Measurements from ENCODE around the gene EXOC4.

DNA sequence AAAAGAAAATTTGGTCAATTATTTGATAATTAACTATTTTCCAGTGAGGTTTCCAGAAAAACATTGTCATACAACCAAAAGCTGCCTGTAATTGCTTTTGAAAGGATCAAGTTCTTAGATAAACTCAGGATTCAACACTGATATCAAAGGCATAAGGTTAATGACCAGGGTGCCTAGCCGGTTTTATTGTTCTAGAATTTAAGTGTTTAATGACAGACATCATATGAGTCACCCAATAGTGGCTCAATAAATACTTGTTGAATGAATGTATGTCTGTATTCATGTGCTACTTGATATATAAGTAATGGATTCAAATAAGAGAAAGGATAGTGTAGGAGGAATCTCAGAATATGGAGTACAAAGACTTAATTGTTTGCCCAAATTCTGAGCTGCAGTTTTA lies 678.2 kb downstream of the EXOC4 start:
- TF ChIP-seq ZNF274 (IDR thresholded peaks at IDR 0.05; ENCODE audit: borderline replicate concordance, extremely low read depth, low read length) (no peak), POLR2A (IDR thresholded peaks at IDR 0.05; ENCODE audit: control extremely low read depth in 1 of 2, low read depth in 2 of 2, low read length in 2 of 2) (no peak), GABPA (IDR thresholded peaks at IDR 0.05; ENCODE audit: borderline replicate concordance, insufficient read depth, low read length) (no peak), POLR2AphosphoS5 (IDR thresholded peaks at IDR 0.05; ENCODE audit: low read depth, low read length) (no peak), YY1 (IDR thresholded peaks at IDR 0.05; ENCODE audit: low read depth, low read length) (no peak), TEAD4 (IDR thresholded peaks at IDR 0.05; ENCODE audit: low read depth, low read length) (no peak), CREB1 (IDR thresholded peaks at IDR 0.05) (no peak), EP300 (IDR thresholded peaks at IDR 0.05; ENCODE audit: borderline replicate concordance in 1 of 2, low read depth in 2 of 2, low read length in 2 of 2) (no peak), GTF2F1 (IDR thresholded peaks at IDR 0.05; ENCODE audit: borderline replicate concordance, low read depth, low read length) (no peak)
- TF ChIP-seq, protein P1, sequence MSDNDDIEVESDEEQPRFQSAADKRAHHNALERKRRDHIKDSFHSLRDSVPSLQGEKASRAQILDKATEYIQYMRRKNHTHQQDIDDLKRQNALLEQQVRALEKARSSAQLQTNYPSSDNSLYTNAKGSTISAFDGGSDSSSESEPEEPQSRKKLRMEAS (IDR thresholded peaks at IDR 0.05): no peak
- TF ChIP-seq, protein P2, sequence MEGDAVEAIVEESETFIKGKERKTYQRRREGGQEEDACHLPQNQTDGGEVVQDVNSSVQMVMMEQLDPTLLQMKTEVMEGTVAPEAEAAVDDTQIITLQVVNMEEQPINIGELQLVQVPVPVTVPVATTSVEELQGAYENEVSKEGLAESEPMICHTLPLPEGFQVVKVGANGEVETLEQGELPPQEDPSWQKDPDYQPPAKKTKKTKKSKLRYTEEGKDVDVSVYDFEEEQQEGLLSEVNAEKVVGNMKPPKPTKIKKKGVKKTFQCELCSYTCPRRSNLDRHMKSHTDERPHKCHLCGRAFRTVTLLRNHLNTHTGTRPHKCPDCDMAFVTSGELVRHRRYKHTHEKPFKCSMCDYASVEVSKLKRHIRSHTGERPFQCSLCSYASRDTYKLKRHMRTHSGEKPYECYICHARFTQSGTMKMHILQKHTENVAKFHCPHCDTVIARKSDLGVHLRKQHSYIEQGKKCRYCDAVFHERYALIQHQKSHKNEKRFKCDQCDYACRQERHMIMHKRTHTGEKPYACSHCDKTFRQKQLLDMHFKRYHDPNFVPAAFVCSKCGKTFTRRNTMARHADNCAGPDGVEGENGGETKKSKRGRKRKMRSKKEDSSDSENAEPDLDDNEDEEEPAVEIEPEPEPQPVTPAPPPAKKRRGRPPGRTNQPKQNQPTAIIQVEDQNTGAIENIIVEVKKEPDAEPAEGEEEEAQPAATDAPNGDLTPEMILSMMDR (IDR thresholded peaks at IDR 0.05; ENCODE audit: control extremely low read depth in 1 of 3, insufficient read depth in 1 of 3, low read depth in 1 of 3, low read length in 3 of 3): no peak
